ENCODE results near the gene MTREX.

The MTREX gene

GRCh38 chr5:55343107-55343506 lies 35.3 kb downstream of the MTREX start:
- Histone ChIP-seq H3K27ac (ENCODE audit: low read depth, low read length) (no peak overlapping the region), H3K27me3 (ENCODE audit: control insufficient read depth, low read length) (no peaks in the 10 kb centered on the region), H3F3A (ENCODE audit: control insufficient read depth, insufficient read depth) (peaks cover 27% of the 10 kb centered on the region), H3K4me3 (ENCODE audit: low read length) (no peak overlapping the region), H4K20me1 (ENCODE audit: control insufficient read depth, insufficient read depth, low read depth, low read length) (no peaks in the 10 kb centered on the region), H3K36me3 (ENCODE audit: control insufficient read depth, low read length) (peaks cover 89% of the 10 kb centered on the region), H3K9me2 (replicated peaks; ENCODE audit: control insufficient read depth, low read length) (no peaks in the 10 kb centered on the region), H3K4me1 (ENCODE audit: control insufficient read depth, low read length) (peaks cover 4% of the 10 kb centered on the region), H3K79me2 (ENCODE audit: control insufficient read depth, low read length) (peaks cover 17% of the 10 kb centered on the region), H3K9me3 (ENCODE audit: control insufficient read depth, insufficient read depth, low read length) (no peaks in the 10 kb centered on the region), H3K4me2 (ENCODE audit: low read length) (no peak overlapping the region)
- TF ChIP-seq EZH2phosphoT487 (IDR thresholded peaks at IDR 0.05; ENCODE audit: borderline replicate concordance, low read length) (no peak), CTCF (IDR thresholded peaks at IDR 0.05; ENCODE audit: low read depth, low read length, poor library complexity, severe bottlenecking) (no peak)

GRCh38 chr5:55343609-55344008 lies 35.8 kb downstream of the MTREX start:
- Histone ChIP-seq H3K9me3 (ENCODE audit: control insufficient read depth, insufficient read depth, low read length) (no peaks in the 10 kb centered on the region), H3K27ac (ENCODE audit: low read depth, low read length) (no peak overlapping the region), H3K36me3 (ENCODE audit: control insufficient read depth, low read length) (peaks cover 91% of the 10 kb centered on the region), H3K4me1 (ENCODE audit: control insufficient read depth, low read length) (peaks cover 7% of the 10 kb centered on the region), H4K20me1 (ENCODE audit: control insufficient read depth, insufficient read depth, low read depth, low read length) (no peaks in the 10 kb centered on the region), H3K4me3 (ENCODE audit: low read length) (no peak overlapping the region), H3K27me3 (ENCODE audit: control insufficient read depth, low read length) (no peaks in the 10 kb centered on the region), H3K79me2 (ENCODE audit: control insufficient read depth, low read length) (peaks cover 13% of the 10 kb centered on the region), H3K9me2 (replicated peaks; ENCODE audit: control insufficient read depth, low read length) (no peaks in the 10 kb centered on the region), H3K4me2 (ENCODE audit: low read length) (no peak overlapping the region), H3F3A (ENCODE audit: control insufficient read depth, insufficient read depth) (peaks cover 27% of the 10 kb centered on the region)
- TF ChIP-seq CTCF (IDR thresholded peaks at IDR 0.05; ENCODE audit: low read depth, low read length, poor library complexity, severe bottlenecking) (no peak), EZH2phosphoT487 (IDR thresholded peaks at IDR 0.05; ENCODE audit: borderline replicate concordance, low read length) (no peak)

GRCh38 chr5:55344392-55344992 lies 36.7 kb downstream of the MTREX start:
- H3K4me3 ChIP-seq (ENCODE audit: low read length) = no peak overlapping the region
- no peak for TF ChIP-seq EZH2phosphoT487 (IDR thresholded peaks at IDR 0.05; ENCODE audit: borderline replicate concordance, low read length)
- TF ChIP-seq CTCF (IDR thresholded peaks at IDR 0.05; ENCODE audit: low read depth, low read length, poor library complexity, severe bottlenecking) = peak; percentile 70
- H3K4me1 ChIP-seq (ENCODE audit: control insufficient read depth, low read length) = peaks cover 9% of the 10 kb centered on the region
- H3K27me3 ChIP-seq (ENCODE audit: control insufficient read depth, low read length) = no peaks in the 10 kb centered on the region
- no peaks in the 10 kb centered on the region for H4K20me1 ChIP-seq (ENCODE audit: control insufficient read depth, insufficient read depth, low read depth, low read length)
- no peak overlapping the region for H3K4me2 ChIP-seq (ENCODE audit: low read length)
- peaks cover 91% of the 10 kb centered on the region for H3K36me3 ChIP-seq (ENCODE audit: control insufficient read depth, low read length)
- H3K9me3 ChIP-seq (ENCODE audit: control insufficient read depth, insufficient read depth, low read length) = no peaks in the 10 kb centered on the region
- no peak overlapping the region for H3K27ac ChIP-seq (ENCODE audit: low read depth, low read length)
- no peaks in the 10 kb centered on the region for H3K9me2 ChIP-seq (replicated peaks; ENCODE audit: control insufficient read depth, low read length)
- H3K79me2 ChIP-seq (ENCODE audit: control insufficient read depth, low read length) = peaks cover 5% of the 10 kb centered on the region
- peaks cover 27% of the 10 kb centered on the region for H3F3A ChIP-seq (ENCODE audit: control insufficient read depth, insufficient read depth)
